ENCODE data around the gene SLC28A1. TPM values are rescaled to one million over a fixed set of nuclear protein-coding genes. Genes with fewer than 3 reads are reported as not detected.

SLC28A1 gene
- total and polyA plus RNA-seq, 7 donors = 0.13 to 1.9 (median 0.34) TPM

- no peak for ATAC-seq
- Histone ChIP-seq H3K36me3 (ENCODE audit: insufficient read depth in 1 of 2, low read depth in 1 of 2) (peaks cover 7 to 100% of the 10 kb centered on the region in 2 donors), H3K27me3 (ENCODE audit: insufficient read depth in 3 of 3, low read length in 2 of 3) (no peaks in the 10 kb centered on the region), H3K9me3 (no peaks in the 10 kb centered on the region), H3K4me1 (peaks cover 9% of the 10 kb centered on the region), H3K27ac (no peak overlapping the region), H3K4me3 (no peak overlapping the region)
- WGBS, 3 donors = 88 to 92% (median 90%) methylated on average over 17 of the region's 17 CpGs
- no peak for DNase-seq
- intact Hi-C loops (cut with DNase I) = loop anchor here in 1 of 2 donors (5.0 kb wide), 1 partner anchor 65 kb away; no protein-coding TSS in a partner anchor
- no peak for TF ChIP-seq CTCF (IDR thresholded peaks at IDR 0.05)
These were observed 22.1 kb upstream of the SLC28A1 start for GRCh38 chr15:84862214-84862975.

DNA sequence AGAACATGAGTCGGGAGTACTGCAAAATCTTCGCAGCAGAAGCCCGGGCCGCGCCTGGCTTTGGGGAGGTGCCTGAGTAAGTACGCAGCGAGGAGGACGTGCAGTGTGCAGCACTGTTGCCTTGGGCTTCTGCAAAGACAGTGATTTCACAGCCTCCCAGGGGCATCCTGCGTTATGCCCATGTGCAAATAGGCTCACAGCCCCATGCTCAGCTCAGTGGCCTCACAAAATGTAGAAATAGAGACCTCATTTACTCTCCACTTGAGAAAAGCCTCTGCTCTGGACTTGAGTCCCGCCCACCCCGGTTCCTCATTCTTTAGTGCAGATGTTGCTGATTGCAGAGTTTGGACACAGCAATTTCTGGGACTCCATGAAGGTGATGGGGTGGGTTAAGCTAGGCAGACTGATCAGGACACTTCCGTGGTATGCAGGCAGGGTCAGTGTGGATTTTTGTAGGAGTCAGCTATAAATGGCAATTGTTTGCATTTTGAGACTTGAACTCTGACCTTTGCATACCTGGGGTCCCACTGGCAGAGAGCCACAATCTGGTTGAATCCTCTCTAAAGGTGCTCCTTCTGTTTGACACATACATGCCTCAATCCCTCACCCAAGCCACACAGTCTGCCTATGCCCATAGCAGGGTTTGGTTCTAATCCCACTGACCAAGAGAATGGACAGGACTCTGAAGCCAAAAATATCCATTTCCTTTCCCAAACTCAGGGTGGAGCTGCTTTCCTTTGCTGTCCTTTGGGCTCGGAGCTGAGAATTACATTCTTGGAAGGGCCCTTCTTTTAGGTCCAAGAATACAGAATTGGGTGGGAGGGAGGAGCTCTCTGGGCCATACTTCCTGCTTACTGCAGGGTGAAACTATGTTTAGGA is 20.7 kb upstream of the SLC28A1 start:
- Histone ChIP-seq H3K9me3 (no peaks in the 10 kb centered on the region), H3K27me3 (ENCODE audit: insufficient read depth in 3 of 3, low read length in 2 of 3) (no peaks in the 10 kb centered on the region), H3K27ac (no peak overlapping the region), H3K36me3 (ENCODE audit: insufficient read depth in 1 of 2, low read depth in 1 of 2) (peaks cover 3 to 100% of the 10 kb centered on the region in 2 donors), H3K4me3 (no peak overlapping the region), H3K4me1 (peaks cover 9% of the 10 kb centered on the region)
- DNase-seq = no peak
- WGBS, 3 donors = 75 to 79% (median 77%) methylated on average over 13 of the region's 13 CpGs
- peak; percentile 13 for TF ChIP-seq CTCF (IDR thresholded peaks at IDR 0.05)
- ATAC-seq = peak in 1 of 4 donors; percentile 3
- intact Hi-C loops (cut with DNase I) = loop anchor here in 1 of 2 donors (5.0 kb wide), 1 partner anchor 63 kb away; no protein-coding TSS in a partner anchor

DNA sequence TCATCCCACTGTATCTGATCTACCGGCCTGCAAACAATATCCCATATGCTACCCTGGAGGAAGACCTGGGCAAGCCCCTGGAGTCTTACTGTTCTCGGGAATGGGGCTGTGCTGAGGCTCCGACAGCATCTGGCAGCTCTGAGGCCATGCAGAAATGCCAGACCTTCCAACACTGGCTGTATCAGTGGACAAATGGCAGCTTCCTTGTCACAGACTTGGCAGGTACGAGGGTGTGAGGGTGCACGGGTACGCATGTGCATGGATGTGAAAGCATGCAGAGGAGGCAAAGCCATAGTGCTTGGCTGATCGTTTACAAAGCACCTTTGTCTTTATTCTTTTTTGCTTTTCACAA is 20.0 kb upstream of the SLC28A1 start:
- no peak for TF ChIP-seq CTCF (IDR thresholded peaks at IDR 0.05)
- WGBS, 3 donors = 36 to 53% (median 45%) methylated on average over 7 of the region's 7 CpGs
- no peak for DNase-seq
- Histone ChIP-seq H3K36me3 (ENCODE audit: insufficient read depth in 1 of 2, low read depth in 1 of 2) (peaks cover 0 to 100% of the 10 kb centered on the region in 2 donors), H3K4me1 (peaks cover 9% of the 10 kb centered on the region), H3K4me3 (no peak overlapping the region), H3K27ac (no peak overlapping the region), H3K27me3 (ENCODE audit: insufficient read depth in 3 of 3, low read length in 2 of 3) (no peaks in the 10 kb centered on the region), H3K9me3 (no peaks in the 10 kb centered on the region)
- peak in 1 of 4 donors; percentile 5 for ATAC-seq
- intact Hi-C loops (cut with DNase I) = loop anchor here in 1 of 2 donors (5.0 kb wide), 1 partner anchor 63 kb away; no protein-coding TSS in a partner anchor

- no peaks in the 10 kb centered on the region for H3K9me3 ChIP-seq
- WGBS, 3 donors = 92 to 94% (median 93%) methylated on average over 5 of the region's 5 CpGs
- H3K4me1 ChIP-seq = peaks cover 5% of the 10 kb centered on the region
- intact Hi-C loops (cut with DNase I) = no loop called here
- no peak overlapping the region for H3K4me3 ChIP-seq
- TF ChIP-seq CTCF (IDR thresholded peaks at IDR 0.05) = no peak
- DNase-seq (no peak), ATAC-seq (no peak)
- H3K36me3 ChIP-seq (ENCODE audit: insufficient read depth in 1 of 2, low read depth in 1 of 2) = peaks cover 0 to 100% of the 10 kb centered on the region in 2 donors
- no peak overlapping the region for H3K27ac ChIP-seq
- no peaks in the 10 kb centered on the region for H3K27me3 ChIP-seq (ENCODE audit: insufficient read depth in 3 of 3, low read length in 2 of 3)
These were observed 19.3 kb upstream of the SLC28A1 start for GRCh38 chr15:84865074-84865569.

Measured in psoas muscle (tissue), 8 donors.